Measurements from ENCODE around the gene SPART. TPM values are rescaled to one million over a fixed set of nuclear protein-coding genes. Genes with fewer than 3 reads are reported as not detected.
"Not testable (repeated sequence)": the region's sequence is repeated elsewhere in the genome, so short reads cannot be mapped to it uniquely, and the experiment has no call there.

Gene SPART
- total and polyA plus RNA-seq, 9 of the 15 experiments (the other 6 are each of a cell fraction or from before 2014, with no cell fraction given), result 18.7 to 79.0 (median 41.0) TPM

DNA sequence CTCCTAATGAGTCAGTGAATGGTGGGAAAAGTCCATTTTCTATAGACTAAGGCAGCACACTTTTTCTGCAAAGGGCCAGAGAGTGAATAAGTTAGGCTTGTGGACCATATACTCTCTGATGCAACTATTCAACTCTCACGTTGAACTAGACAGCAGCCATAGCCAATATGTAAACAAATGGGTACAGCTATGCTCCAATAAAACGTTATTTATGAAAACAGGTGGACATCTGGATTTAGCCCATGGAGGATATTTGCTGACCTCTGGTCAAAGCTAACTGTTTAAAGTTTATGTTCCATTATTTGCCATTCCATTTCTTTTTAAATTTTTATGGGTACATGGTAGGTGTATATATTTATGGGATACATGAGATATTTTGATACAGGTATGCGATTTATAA, 43.9 kb downstream of the SPART start:
- Histone ChIP-seq H2AFZ (ENCODE audit: low read depth, low read length) (no peak overlapping the region), H3K27me3 (ENCODE audit: control insufficient read depth in 2 of 2, insufficient read depth in 2 of 2, low read length in 2 of 2) (no peaks in the 10 kb centered on the region), H4K20me1 (replicated peaks; ENCODE audit: control insufficient read depth, insufficient read depth, low read length) (no peaks in the 10 kb centered on the region), H3K9me1 (ENCODE audit: control insufficient read depth, insufficient read depth, low read length) (no peaks in the 10 kb centered on the region), H3K9ac (ENCODE audit: insufficient read depth in 1 of 2, low read depth in 2 of 2, low read length in 2 of 2) (no peak overlapping the region), H3K4me2 (ENCODE audit: insufficient read depth, low read length) (no peak overlapping the region), H3K9me3 (replicated peaks; ENCODE audit: control insufficient read depth, insufficient read depth, low read depth, low read length) (no peaks in the 10 kb centered on the region), H3K4me1 (replicated peaks in 1 of 2; ENCODE audit: control insufficient read depth in 2 of 2, insufficient read depth in 2 of 2, low read length in 2 of 2) (0 out of 5 replicates have a peak, but pooled peaks cover 0 to 2% of the 10 kb centered on the region in 2 experiments), H3K4me3 (no peak overlapping the region), H3K27ac (ENCODE audit: extremely low read depth, low read depth, low read length) (no peak overlapping the region), H3K79me2 (ENCODE audit: control insufficient read depth, insufficient read depth, low read length) (peaks cover 5% of the 10 kb centered on the region; the same call in 2 of the 3 replicates), H3K36me3 (ENCODE audit: control insufficient read depth, insufficient read depth, low read length) (peaks cover 8% of the 10 kb centered on the region; the same call in 2 of the 3 replicates)
- no peak for DNase-seq (ENCODE audit: extremely low read depth in 1 of 4, low spot score in 3 of 4)
- FAIRE-seq, result no peak
- ATAC-seq, result no peak
- ChIA-PET CTCF (ENCODE audit: low intra/inter-chr PET ratio) (no interaction called here), POLR2A (no interaction called here)
- 58% methylated on average over 3 of the region's 3 CpGs for WGBS (ENCODE audit: insufficient coverage, low coverage, missing lambda C conversion rate)
- in situ Hi-C loops (cut with MboI) (no loop called here), intact Hi-C loops (cut with micrococcal nuclease) (no loop called here)
- TF ChIP-seq SRSF9 (IDR thresholded peaks at IDR 0.05; ENCODE audit: borderline replicate concordance, low read depth, low read length) (no peak), KAT7 (CRISPR knock-in tag; IDR thresholded peaks at IDR 0.05; ENCODE audit: borderline replicate concordance) (no peak), ESRRB (CRISPR knock-in tag; IDR thresholded peaks at IDR 0.05; ENCODE audit: borderline replicate concordance) (no peak)
- no TSS peak for BruUV-seq (replicated peaks)

- H2AFZ ChIP-seq (ENCODE audit: low read depth, low read length); ATAC-seq; BruUV-seq (replicated peaks); H3K9me3 ChIP-seq (replicated peaks; ENCODE audit: control insufficient read depth, insufficient read depth, low read depth, low read length); H3K36me3 ChIP-seq (ENCODE audit: control insufficient read depth, insufficient read depth, low read length); H3K9ac ChIP-seq (ENCODE audit: insufficient read depth in 1 of 2, low read depth in 2 of 2, low read length in 2 of 2); H3K27ac ChIP-seq (ENCODE audit: extremely low read depth, low read depth, low read length); H3K4me3 ChIP-seq; H4K20me1 ChIP-seq (replicated peaks; ENCODE audit: control insufficient read depth, insufficient read depth, low read length); H3K4me1 ChIP-seq (replicated peaks in 1 of 2; ENCODE audit: control insufficient read depth in 2 of 2, insufficient read depth in 2 of 2, low read length in 2 of 2); intact Hi-C loops (cut with micrococcal nuclease); CTCF ChIA-PET (ENCODE audit: low intra/inter-chr PET ratio); H3K4me2 ChIP-seq (ENCODE audit: insufficient read depth, low read length); H3K9me1 ChIP-seq (ENCODE audit: control insufficient read depth, insufficient read depth, low read length); in situ Hi-C loops (cut with MboI); DNase-seq (ENCODE audit: extremely low read depth in 1 of 4, low spot score in 3 of 4); H3K27me3 ChIP-seq (ENCODE audit: control insufficient read depth in 2 of 2, insufficient read depth in 2 of 2, low read length in 2 of 2); FAIRE-seq: not testable (repeated sequence)
- POLR2A ChIA-PET, result interaction anchor here (0.6 kb wide), 1 partner anchor 1408 kb away, joined by 4 read pairs; no protein-coding TSS in a partner anchor
- peaks cover 19% of the 10 kb centered on the region for H3K79me2 ChIP-seq (ENCODE audit: control insufficient read depth, insufficient read depth, low read length)
- WGBS (ENCODE audit: insufficient coverage, low coverage, missing lambda C conversion rate), result 21% methylated on average over 3 of the region's 3 CpGs
Observed at GRCh38 chr13:36299469-36299868, 46.7 kb downstream of the SPART start.

Data from K562 (cell line).